Measurements from ENCODE around the gene IQGAP2. TPM values are rescaled to one million over a fixed set of nuclear protein-coding genes. Genes with fewer than 3 reads are reported as not detected.

Gene IQGAP2
- total RNA-seq, 1 donor from 2014 or later = 8.8 TPM

DNA sequence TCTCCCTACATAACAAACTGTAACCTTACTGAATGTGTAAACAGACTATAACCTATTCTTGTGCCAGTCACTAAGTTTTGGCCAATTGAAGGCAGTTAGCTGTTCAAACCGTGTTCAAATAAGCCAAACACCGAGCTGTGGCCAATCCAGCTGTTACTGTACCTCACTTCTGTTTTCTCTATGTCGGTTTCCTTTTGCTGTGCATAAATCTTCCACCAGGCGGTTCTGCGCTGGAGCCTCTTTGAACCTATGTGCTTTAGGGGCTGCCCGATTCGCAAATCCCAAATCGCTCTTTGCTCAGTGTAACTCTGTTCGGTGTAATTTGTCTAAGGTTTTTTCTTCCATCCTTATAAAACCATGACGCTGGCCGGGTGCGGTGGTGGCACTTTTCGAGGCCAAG is 344.6 kb downstream of the IQGAP2 start:
- H3K36me3 Mint-ChIP-seq (ENCODE audit: low read depth) = no peaks in the 10 kb centered on the region
- ATAC-seq (ENCODE audit: low read depth) (no peak), DNase-seq (no peak)
- POLR2A ChIA-PET = no interaction called here
- H3K4me1 Mint-ChIP-seq = no peaks in the 10 kb centered on the region
- intact Hi-C loops (cut with micrococcal nuclease) = no loop called here
- TF ChIP-seq, protein P1, sequence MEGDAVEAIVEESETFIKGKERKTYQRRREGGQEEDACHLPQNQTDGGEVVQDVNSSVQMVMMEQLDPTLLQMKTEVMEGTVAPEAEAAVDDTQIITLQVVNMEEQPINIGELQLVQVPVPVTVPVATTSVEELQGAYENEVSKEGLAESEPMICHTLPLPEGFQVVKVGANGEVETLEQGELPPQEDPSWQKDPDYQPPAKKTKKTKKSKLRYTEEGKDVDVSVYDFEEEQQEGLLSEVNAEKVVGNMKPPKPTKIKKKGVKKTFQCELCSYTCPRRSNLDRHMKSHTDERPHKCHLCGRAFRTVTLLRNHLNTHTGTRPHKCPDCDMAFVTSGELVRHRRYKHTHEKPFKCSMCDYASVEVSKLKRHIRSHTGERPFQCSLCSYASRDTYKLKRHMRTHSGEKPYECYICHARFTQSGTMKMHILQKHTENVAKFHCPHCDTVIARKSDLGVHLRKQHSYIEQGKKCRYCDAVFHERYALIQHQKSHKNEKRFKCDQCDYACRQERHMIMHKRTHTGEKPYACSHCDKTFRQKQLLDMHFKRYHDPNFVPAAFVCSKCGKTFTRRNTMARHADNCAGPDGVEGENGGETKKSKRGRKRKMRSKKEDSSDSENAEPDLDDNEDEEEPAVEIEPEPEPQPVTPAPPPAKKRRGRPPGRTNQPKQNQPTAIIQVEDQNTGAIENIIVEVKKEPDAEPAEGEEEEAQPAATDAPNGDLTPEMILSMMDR (IDR thresholded peaks at IDR 0.05) = no peak
- H3K27me3 Mint-ChIP-seq = peaks cover 5% of the 10 kb centered on the region
- CTCF ChIA-PET = no interaction called here
- no peak overlapping the region for H3K27ac Mint-ChIP-seq
- no peaks in the 10 kb centered on the region for H3K9me3 Mint-ChIP-seq
- no peak overlapping the region for H3K4me3 Mint-ChIP-seq

DNA sequence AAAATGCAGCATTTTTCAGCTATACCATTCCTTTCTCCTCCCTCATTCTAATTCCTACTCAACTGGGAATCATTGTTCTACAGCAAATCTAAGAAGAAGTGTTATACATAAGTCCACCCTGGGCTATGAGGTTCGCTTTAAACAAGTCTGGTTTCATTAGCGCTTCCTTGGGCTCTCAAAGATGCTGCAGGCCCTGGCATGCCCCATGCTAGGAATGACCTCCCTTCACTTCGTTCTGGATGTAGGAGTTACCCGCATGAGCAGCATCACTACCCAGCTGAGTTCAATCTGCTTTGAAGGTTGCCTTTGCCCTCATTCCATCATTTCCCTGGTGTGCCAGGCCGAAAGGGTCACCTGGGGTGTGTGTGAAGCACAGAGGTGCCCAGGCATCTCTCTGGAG is 348.2 kb downstream of the IQGAP2 start:
- TF ChIP-seq, protein P1 (IDR thresholded peaks at IDR 0.05) = no peak
- Mint-ChIP-seq H3K4me1 (no peaks in the 10 kb centered on the region), H3K4me3 (no peak overlapping the region), H3K27ac (no peak overlapping the region), H3K27me3 (peaks cover 5% of the 10 kb centered on the region), H3K36me3 (ENCODE audit: low read depth) (no peaks in the 10 kb centered on the region), H3K9me3 (no peaks in the 10 kb centered on the region)
- intact Hi-C loops (cut with micrococcal nuclease) = no loop called here
- CTCF ChIA-PET = no interaction called here
- ATAC-seq (ENCODE audit: low read depth) (no peak), DNase-seq (no peak)
- POLR2A ChIA-PET = no interaction called here

DNA sequence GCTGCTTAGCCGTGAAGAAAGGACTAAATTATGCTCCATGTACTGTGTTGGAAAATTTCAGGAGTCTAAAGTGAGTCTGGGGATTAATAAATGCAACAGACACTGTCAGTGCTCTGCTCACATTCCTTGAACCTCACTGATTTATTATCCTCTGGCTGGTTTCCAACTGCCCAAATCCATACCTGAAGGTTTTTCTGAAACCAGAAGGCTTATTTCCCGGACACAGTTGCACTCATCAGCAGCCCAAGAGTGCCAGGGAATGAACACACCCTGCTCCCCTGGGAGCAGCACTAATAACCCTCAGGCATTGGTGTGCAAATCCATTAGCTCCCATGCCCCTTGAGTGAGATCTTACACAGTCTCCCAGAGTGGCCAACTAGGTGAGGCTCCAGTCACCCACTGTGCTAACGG is 351.6 kb downstream of the IQGAP2 start:
- TF ChIP-seq, protein P1 (IDR thresholded peaks at IDR 0.05) = no peak
- no peaks in the 10 kb centered on the region for H3K9me3 Mint-ChIP-seq
- intact Hi-C loops (cut with micrococcal nuclease) = no loop called here
- ChIA-PET POLR2A (no interaction called here), CTCF (no interaction called here)
- H3K4me1 Mint-ChIP-seq = no peaks in the 10 kb centered on the region
- no peak overlapping the region for H3K4me3 Mint-ChIP-seq
- H3K27ac Mint-ChIP-seq = no peak overlapping the region
- no peaks in the 10 kb centered on the region for H3K27me3 Mint-ChIP-seq
- ATAC-seq (ENCODE audit: low read depth) (no peak), DNase-seq (no peak)
- H3K36me3 Mint-ChIP-seq (ENCODE audit: low read depth) = no peaks in the 10 kb centered on the region

DNA sequence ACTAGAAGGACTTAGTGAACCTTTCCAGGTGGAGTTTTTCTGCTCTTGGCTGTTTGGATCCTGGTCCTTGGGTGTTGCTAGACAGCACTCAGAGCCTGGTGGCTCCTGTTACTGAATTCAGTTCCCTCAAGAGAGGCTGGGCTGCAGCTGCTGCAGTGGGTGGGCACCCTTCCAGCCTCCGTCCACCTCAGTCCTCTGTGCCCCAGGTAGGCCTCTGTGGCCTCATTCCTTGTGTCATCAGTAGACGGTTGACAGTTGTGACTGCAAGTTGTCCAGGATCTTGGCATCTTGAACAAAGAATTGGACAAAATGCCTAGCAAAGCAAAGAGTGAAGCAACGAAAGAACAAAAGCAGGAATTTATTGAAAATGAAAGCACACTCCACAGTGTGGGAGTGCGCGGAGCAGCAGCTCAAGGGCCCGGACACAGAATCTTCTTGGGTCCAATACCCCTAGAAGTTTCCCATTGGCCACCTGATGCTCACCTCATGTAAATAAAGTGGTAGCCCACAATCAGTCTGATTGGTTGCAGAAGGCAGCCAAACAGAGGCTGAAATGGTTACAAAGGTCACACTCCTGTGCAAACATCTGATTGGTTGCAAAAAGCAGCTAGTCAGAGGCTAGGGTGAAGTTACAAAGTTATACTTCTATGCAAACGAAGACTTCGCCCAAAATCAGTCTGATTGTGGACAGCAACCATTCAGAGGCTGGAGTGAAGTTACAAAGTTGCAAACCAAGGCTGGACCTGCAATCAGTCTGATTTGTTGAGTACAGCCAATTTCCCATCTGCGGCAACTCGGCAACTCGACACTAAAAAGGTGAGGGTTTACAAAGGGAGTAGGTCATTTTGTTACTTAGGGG is 352.9 kb downstream of the IQGAP2 start:
- ATAC-seq (ENCODE audit: low read depth) (no peak), DNase-seq (no peak)
- Mint-ChIP-seq H3K27ac (no peak overlapping the region), H3K4me1 (no peaks in the 10 kb centered on the region), H3K27me3 (no peaks in the 10 kb centered on the region), H3K36me3 (ENCODE audit: low read depth) (no peaks in the 10 kb centered on the region), H3K4me3 (no peak overlapping the region), H3K9me3 (no peaks in the 10 kb centered on the region)
- TF ChIP-seq, protein P1 (IDR thresholded peaks at IDR 0.05) = no peak
- POLR2A ChIA-PET = no interaction called here
- intact Hi-C loops (cut with micrococcal nuclease) = no loop called here
- CTCF ChIA-PET = no interaction called here

DNA sequence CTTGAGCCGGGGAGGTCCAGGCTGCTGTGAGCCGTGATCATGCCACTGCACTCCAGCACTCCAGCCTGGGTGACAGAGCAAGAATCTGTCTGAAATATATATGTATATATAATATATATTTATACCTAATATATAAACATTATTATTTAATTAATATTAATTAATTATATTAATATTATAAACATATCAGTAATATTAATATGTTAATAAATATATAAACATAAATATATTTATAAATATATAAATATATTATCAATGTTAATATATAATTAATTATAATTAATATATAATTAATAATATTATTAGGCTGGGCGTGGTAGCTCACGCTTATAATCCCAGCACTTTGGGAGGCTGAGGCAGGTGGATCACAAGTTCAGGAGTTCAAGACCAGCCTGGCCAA is 354.0 kb downstream of the IQGAP2 start:
- CTCF ChIA-PET = no interaction called here
- ATAC-seq (ENCODE audit: low read depth) = no peak
- TF ChIP-seq, protein P1 (IDR thresholded peaks at IDR 0.05) = no peak

More for the DNA sequence above, 354.0 kb downstream of the IQGAP2 start:
- H3K9me3 Mint-ChIP-seq = no peaks in the 10 kb centered on the region
- H3K36me3 Mint-ChIP-seq (ENCODE audit: low read depth) = no peaks in the 10 kb centered on the region
- no peak overlapping the region for H3K27ac Mint-ChIP-seq
- DNase-seq = no peak
- no peak overlapping the region for H3K4me3 Mint-ChIP-seq
- POLR2A ChIA-PET = no interaction called here
- no peaks in the 10 kb centered on the region for H3K4me1 Mint-ChIP-seq
- no peaks in the 10 kb centered on the region for H3K27me3 Mint-ChIP-seq
- intact Hi-C loops (cut with micrococcal nuclease) = no loop called here

Other genes starting within 250 kb of the IQGAP2 start
- not detected in 2 replicates for gene F2RL2, start 220.1 kb downstream of the IQGAP2 start, total RNA-seq

All from activated B cell treated with CpG ODN at 0.5 μM for 24 hours (primary cell).